HG02938 (cell line): ENCODE results near the gene C17orf113.
A peak's percentile ranks its signal among the peaks of the same experiment; 100 is the strongest.
"Not testable (repeated sequence)": the region's sequence is repeated elsewhere in the genome, so short reads cannot be mapped to it uniquely, and the experiment has no call there.

Experiments
- ATAC-seq: cut with Tn5 transposase; IDR thresholded peaks from one replicate; pipeline ENCODE4 v1.9.1; 2021; ENCODE audit warnings: mild to moderate bottlenecking, moderate library complexity; ENCODE audit not compliant: unreplicated experiment

C17orf113 gene

DNA sequence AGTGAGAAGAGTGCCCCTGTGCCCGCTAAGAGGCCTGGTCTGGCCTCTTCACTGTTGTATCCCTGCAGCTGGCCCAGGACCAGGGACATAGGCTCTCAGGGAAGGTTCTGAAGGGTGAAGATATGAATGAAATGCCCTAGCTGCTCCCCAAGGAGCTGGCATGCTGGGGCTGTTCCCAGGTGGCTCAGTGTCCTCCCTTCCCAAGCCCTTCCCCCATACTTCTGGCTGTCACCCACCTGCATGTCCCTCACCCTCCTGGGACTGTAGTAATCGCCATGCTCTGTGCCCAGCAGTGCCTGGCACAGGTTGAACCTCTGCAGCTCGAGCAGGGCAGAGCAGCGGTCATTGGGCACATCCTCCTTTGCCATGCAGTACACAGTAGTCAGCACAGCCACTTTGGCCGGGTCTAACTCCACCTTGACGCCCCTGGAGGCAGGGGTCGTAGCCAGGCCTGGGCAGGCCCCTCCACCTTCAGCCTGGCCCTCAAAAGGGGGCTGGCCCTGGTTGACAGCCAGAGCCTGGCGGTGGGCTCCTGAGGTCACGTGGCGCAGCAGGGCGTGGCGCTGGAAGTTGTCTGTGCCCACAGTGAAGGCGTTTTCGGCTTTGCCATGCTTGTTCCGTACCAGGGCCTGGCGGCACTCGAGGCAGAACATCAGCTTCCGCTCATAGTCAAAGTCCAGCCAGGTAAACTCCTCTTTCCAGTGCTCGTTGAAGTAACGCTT lies 7.6 kb downstream of the C17orf113 start:
- ATAC-seq: no peak

- ATAC-seq: no peak
Observed at GRCh38 chr17:42041619-42042018, 8.8 kb downstream of the C17orf113 start.

GRCh38 chr17:42040818-42041217 lies 9.6 kb downstream of the C17orf113 start:
- ATAC-seq: no peak

DNA sequence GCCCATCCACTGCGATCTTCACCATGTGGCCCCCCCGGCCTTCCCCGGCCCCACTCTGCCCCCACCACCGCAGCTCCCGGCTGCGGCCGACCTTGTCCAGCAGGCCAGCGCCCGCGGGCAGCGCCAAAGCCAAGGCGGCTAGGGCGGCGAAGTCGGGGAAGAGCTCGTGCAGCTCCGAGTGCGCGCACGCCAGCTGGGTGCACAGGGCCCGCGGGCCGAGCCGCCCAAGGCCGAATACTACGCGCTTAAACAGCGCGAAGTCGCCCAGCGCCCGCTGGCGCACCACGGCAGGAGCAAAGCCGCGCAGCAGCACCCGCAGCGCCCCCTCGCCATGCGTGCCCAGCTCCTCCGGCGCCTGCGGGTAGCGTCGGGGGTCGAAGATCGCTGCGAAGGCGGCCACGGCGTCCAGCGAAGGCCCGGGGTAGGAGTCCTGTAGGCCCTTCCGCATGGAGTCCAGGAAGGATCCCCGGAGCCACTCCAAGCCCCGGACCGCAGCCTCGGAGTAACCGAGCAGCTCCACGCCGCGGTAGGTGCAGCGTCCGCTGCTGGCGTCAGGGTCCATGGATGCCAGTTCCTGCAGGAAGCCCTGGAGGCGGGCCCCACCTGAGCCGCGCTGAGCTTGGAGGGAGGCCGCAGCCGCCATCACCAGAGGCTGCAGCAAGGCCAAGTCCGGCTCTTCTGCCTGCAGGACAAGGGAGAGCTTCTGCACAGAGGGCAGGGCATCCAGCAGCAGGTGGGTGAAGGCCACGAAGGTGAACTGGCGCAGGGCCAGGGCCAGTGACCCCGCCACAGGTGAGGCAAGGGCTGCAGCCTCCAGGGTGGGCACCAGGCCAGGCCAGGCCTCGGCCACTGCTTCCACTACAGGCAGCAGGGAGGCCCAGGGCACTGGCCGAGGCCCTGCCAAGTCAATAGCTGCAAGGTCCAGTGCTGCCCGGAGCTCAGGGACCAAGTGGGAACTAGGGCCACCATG lies 10.3 kb downstream of the C17orf113 start:
- ATAC-seq: no peak

GRCh38 chr17:42038221-42038973 lies 12.0 kb downstream of the C17orf113 start:
- ATAC-seq: no peak

- no peak for ATAC-seq
Observed at GRCh38 chr17:42034059-42034458, 16.3 kb downstream of the C17orf113 start.

GRCh38 chr17:42031584-42031983 lies 18.8 kb downstream of the C17orf113 start:
- no peak for ATAC-seq

GRCh38 chr17:42028791-42029127 lies 21.6 kb downstream of the C17orf113 start:
- no peak for ATAC-seq

DNA sequence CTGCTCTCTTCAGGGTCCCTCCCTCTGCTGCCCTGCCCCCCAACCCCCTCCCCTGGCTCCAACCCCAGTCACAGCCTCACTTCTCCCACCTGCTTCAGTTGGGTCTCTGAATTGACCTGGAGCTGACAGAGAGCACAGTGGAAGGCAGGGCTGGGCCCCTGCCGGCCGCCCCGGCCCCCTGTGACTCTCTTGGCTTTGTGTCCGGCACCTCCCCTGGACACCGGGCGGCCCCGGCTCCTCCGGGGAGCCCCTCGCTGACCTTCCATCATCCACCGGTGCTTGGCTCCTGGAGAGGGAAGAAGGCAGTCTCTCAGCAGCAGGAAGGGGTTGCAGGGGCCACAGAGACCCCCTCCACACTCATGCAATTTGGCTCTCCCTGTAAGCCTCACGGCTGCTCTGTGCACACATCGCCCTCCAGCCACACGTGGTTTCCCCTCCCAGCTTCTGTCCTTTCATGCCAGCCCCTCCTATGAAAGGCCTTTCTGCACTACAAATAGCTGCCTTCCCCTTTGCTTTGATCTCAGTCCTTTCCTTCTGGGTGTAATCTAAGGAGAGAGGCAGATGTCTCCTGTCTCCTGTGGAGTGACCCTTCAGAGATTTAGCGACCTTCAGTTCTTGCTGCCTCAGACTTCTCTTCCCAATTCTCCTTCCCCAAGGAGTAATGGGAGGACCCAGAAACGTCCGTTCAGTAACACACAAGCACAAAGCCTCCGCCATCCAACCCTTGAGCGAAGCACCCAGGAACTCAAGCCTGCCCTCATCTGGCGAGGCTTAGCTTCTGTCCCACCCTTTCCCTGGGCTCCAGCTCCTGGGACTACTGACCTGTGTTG lies 22.2 kb downstream of the C17orf113 start:
- no peak for ATAC-seq

- ATAC-seq: no peak
Observed at GRCh38 chr17:42027590-42027889, 22.9 kb downstream of the C17orf113 start.

- no peak for ATAC-seq
Observed at GRCh38 chr17:42026857-42027589, 23.4 kb downstream of the C17orf113 start.

DNA sequence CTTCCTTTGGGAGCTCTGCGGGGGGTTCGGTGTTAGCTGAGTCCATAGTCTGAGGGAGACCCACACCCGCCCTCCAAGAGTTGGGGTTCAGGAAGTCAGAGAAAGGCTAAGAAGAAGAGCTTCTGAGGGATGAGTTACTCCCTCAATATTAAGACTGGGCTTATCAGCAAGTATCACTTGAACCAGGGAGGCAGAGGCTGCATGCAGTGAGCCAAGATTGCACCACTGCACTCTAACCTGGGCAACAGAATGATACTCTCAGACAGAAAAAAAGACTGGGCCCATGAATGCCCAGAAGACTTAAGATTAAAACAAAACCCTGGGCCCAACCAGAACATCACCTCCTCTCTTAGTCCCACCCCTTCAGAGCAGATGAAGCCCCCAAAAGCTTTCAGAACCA lies 24.5 kb downstream of the C17orf113 start:
- no peak for ATAC-seq

DNA sequence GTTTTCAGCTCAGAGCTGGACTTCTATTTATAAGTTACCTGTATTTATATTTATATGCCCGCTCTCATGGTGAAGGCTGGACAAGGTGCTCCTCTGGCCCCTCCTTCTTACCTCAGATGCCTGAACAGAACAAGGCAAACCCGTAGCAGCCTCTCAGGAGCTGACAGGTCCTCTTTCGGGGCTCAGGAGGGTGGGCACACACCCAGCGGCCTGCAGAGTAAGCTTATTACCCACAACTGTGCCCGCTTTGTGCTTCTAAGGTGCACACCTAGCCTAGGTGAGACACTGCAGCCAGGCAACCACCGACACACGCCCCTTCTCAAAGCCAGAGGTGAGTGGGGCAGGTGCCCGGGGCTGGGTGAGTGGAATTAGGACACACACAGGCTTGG lies 25.2 kb downstream of the C17orf113 start:
- ATAC-seq: no peak

DNA sequence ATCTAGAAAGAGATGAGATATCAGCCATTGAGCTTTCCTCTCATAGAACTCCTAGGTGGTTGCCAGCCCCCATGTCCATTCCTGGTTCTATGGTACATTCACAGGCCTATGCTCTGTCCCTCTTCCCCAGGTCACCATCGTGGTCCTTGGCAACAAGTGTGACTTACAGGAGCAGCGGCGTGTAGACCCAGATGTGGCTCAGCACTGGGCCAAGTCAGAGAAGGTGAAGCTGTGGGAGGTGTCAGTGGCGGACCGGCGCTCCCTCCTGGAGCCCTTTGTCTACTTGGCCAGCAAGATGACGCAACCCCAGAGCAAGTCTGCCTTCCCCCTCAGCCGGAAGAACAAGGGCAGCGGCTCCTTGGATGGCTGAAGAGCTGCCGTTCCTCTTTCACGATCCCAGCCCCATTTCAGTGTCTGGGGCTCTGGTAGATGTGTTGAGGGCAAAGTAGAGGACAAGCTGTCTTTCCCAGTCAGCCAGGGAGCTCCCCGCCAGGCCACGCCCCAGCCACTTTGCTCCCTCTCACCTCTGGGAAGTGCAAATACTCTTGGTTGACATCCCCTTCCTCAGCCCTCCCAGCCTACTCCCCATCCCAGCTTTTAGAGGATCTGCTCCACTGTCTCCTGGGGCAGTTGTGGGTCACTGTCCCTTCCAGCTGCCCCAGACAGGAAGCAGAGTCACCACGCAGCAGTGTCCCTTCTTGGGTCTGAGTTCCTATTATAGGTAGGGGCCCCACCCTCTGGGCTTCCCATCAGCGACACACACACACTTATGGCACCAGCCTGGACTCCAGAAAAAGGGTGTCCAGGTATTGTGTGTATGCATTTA lies 26.7 kb downstream of the C17orf113 start:
- no peak for ATAC-seq

GRCh38 chr17:42020845-42021244 lies 29.6 kb downstream of the C17orf113 start:
- ATAC-seq: not testable (repeated sequence)

GRCh38 chr17:42019509-42020404 lies 30.6 kb downstream of the C17orf113 start, which contains the start of gene NKIRAS2:
NKIRAS2 (plus strand) TSS chr17:42020090; CDS start chr17:42021578, 1,488 bp downstream.
- peak; percentile 51 for ATAC-seq

GRCh38 chr17:42018988-42019387 lies 31.4 kb downstream of the C17orf113 start:
- ATAC-seq: no peak

- ATAC-seq: no peak
Observed at GRCh38 chr17:42018339-42018738, 32.1 kb downstream of the C17orf113 start.
